Measurements from ENCODE around the gene ABCC11.

Gene ABCC11

DNA sequence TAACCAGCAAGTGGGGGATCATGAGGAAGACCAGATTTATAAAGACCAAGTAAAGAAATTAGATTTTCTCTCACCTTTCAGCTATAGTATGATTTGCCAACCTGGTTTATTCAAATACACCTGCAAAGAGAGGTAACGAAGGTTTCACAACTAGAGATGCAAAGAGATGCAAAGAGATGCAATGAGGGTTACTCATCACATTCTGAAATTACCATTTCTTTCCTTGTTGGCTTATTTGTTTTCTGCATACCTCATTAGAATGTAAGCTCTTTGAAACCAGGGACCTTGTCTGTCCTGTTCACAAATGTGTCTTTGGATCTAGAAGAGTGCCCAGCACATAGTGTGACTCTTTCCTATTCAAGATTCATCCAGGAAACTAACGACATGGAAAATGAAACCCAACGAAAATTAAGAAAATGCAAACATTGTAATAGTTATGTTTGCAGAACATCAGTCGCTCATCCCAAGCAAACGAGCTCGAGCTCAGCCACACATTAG is 12.2 kb downstream of the ABCC11 start:
- H3K4me3 ChIP-seq (replicated peaks; ENCODE audit: low read depth, low read length) = no peak overlapping the region
- no peak for TF ChIP-seq CTCF (IDR thresholded peaks at IDR 0.05; ENCODE audit: low read length, missing control alignments)
- DNase-seq (ENCODE audit: low read depth) = no peak

- TF ChIP-seq CTCF (IDR thresholded peaks at IDR 0.05; ENCODE audit: low read length, missing control alignments) = no peak
- H3K4me3 ChIP-seq (replicated peaks; ENCODE audit: low read depth, low read length) = no peak overlapping the region
- no peak for DNase-seq (ENCODE audit: low read depth)
Measured at GRCh38 chr16:48234630-48235029, 12.7 kb downstream of the ABCC11 start.

DNA sequence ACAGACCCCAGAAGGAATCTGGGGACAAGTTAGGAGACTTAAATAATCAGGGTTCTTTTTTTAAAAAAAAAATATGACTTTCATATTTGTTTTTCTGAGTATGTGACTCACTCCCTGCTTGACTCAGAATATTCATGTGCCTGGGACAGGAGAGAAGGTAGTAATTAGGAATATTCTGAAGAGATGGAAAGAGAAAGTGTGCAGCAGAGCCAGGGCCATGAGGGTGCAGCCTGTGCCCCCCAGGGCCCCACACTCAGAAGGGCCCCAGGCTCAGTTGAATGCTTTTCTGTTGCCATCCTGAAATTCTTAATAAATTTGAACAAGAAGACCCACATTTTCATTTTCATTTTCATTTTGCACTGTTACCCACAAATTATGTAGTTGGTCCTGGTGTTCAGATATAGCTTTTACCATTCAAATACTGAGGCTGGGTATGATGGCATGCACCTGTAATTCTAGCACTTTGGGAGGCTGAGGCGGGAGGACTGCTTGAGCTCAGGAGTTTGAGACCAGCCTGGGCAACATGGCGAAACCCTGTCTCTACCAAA is 14.8 kb downstream of the ABCC11 start:
- no peak for TF ChIP-seq CTCF (IDR thresholded peaks at IDR 0.05; ENCODE audit: low read length, missing control alignments)
- no peak overlapping the region for H3K4me3 ChIP-seq (replicated peaks; ENCODE audit: low read depth, low read length)
- DNase-seq (ENCODE audit: low read depth) = no peak

DNA sequence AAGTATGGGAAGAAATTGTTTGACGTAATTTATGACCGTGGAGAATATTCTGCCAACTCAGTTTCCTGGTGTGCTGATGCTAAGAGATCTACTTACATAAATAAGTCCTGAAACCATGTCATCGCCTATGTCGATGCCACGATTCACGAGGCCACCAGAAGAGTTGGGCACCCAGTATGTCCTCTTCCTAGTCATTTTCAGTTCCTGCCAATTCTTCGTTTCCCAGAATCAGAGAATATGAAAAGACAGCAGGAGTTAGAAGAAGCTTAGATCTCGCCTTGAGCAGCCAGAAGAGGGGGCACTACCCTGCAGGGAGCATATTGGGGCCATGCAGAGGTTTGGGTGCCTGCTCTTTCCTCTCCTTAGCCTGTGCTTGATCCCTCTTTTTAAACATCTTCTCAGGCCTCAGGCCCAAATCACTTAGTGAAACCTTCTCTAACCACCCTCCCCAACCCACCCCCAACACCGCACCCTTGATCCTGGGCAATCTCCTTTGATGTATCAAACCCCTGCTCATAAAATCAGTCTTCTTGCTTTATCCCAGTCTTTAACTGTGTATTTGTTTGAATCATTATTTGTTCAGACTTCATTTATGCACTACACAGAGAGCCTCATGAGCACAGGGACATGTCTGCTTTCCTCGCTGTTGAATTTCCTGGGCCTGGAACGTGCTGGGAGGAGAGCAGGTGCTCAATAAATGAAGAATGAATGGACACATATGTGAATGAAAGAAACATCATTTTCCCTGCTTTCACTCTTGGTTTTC is 15.4 kb downstream of the ABCC11 start:
- H3K4me3 ChIP-seq (replicated peaks; ENCODE audit: low read depth, low read length) = no peak overlapping the region
- TF ChIP-seq CTCF (IDR thresholded peaks at IDR 0.05; ENCODE audit: low read length, missing control alignments) = peak; percentile 74
- DNase-seq (ENCODE audit: low read depth) = peak; percentile 63

GRCh38 chr16:48225456-48225855 is 21.9 kb downstream of the ABCC11 start:
- DNase-seq (ENCODE audit: low read depth) = peak; percentile 3
- no peak for TF ChIP-seq CTCF (IDR thresholded peaks at IDR 0.05; ENCODE audit: low read length, missing control alignments)
- H3K4me3 ChIP-seq (replicated peaks; ENCODE audit: low read depth, low read length) = no peak overlapping the region

- no peak overlapping the region for H3K4me3 ChIP-seq (replicated peaks; ENCODE audit: low read depth, low read length)
- DNase-seq (ENCODE audit: low read depth) = no peak
- no peak for TF ChIP-seq CTCF (IDR thresholded peaks at IDR 0.05; ENCODE audit: low read length, missing control alignments)
Measured at GRCh38 chr16:48223490-48223889, 23.8 kb downstream of the ABCC11 start.
